GM19455 (cell line): ENCODE results near the gene DPP9.

Experiments used
- ATAC-seq: cut with Tn5 transposase; IDR thresholded peaks from one replicate; pipeline ENCODE4 v1.9.1; 2021; ENCODE audit not compliant: unreplicated experiment

DPP9 gene

DNA sequence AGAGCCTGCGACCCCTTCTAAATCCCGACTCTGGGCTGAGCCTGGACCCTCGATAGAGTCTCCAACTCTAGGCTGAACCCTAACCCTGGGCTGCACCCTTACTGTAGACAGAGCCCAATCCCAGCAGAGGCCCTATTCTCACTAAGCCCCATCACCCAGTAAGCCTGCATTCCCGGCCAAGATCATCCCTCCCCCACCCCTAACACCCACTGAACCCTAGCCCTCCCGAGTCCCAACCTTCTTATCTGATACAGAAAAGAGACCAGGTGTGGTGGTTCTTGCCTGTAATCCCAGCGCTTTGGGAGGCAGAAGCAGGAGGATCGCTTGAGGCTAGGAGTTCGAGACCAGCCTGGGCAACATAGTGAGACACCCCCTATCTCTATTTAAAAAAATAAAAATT lies 86.9 kb downstream of the DPP9 start:
- ATAC-seq = no peak

DNA sequence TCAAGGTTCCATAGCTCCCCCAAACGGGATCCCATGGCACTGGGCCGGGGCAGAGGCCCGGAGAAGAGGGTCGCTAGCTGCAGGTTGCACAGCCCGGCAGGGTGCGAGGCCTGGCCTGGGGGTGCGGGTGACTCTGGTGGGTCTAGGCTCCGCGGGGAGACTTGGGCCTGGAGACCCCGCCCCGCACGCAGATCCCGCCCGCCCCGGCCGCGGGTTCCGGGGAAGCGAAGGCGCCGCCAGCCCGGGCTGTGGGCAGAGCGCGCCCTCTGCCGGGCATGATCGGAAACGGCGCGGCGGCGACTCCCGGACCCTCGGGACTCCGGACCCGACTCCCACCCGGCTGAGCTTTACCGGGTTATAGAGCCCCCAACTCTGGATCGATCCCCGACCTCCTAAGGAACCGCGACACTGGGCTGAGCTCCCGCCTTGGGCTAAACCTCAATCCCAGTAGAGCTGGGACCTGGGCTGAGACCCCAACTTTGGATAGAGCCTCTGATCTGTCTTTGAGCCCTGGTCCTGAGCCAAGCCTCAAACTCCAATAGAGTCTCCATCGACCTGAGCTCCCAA lies 87.4 kb downstream of the DPP9 start:
- ATAC-seq = no peak

DNA sequence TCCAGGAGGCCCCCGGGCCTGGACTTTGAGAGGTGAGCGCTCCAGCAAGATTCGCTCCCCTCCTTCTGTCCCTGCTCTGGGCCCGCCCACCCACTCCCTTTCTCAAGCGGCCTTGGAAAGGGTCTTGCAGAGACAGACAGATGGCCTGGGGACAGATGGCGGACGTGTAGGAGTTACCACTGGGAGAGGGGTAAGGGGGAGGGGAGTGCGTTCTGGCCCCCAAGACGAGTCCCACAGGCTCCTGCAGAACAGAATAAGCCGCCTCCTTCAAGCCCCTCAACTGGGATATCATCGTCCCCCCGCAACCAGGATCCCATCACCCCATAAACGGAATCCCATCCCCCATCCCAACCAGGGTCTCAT lies 87.9 kb downstream of the DPP9 start:
- no peak for ATAC-seq

DNA sequence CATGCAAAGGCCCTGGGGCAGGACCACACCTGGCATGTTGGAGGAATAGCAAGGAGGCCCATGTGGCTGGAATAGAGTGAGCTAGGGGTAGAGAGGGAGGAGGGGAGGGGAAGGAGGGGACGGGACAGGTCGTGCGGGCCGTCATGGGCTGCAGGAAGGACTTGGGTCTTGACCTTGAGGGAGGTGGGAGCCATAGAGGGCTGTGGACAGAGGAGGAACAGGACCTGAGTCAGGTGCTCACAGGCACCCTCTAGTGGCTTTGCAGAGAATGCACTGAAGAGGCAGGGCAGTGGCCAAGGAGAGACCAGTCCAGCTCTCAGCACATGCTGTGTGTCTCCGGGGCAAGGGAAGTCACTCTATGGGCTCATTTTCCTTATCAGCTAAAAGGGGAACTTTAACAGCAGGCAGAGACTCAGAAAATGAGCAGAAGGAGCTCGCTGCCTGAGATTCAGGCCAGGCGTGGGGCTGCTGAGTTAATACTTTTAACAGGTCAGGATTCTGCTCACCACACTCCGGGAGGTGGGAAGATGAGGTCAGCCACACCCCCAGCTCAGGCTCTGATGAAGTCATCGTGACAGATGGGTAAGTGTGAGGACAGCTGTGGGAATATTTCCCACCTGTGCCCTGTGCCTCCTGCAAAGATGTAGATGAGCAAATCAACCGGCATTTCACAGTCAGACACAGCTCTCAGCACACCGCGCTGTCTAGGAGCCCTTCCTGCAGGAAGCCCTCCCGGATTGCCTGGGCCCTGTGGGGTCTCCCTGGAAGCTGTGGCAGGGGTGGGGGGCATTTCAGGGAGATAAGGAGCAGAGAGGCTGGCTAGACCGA lies 90.3 kb downstream of the DPP9 start:
- ATAC-seq = no peak
